ENCODE measurements around the gene CST4.

CST4 gene

GRCh38 chr20:23653400-23653938 lies 35.4 kb downstream of the CST4 start:
- TF ChIP-seq TEAD4 (IDR thresholded peaks at IDR 0.05): no peak
- TF ChIP-seq CEBPB (IDR thresholded peaks at IDR 0.05): no peak
- no peak for TF ChIP-seq RAD21 (IDR thresholded peaks at IDR 0.05; ENCODE audit: low read depth)
- TF ChIP-seq ZBTB7A (IDR thresholded peaks at IDR 0.05; ENCODE audit: low read depth): no peak
- TF ChIP-seq NFIC (IDR thresholded peaks at IDR 0.05): no peak
- TF ChIP-seq REST (IDR thresholded peaks at IDR 0.05; ENCODE audit: low read depth): no peak
- no peak for TF ChIP-seq CREB1 (IDR thresholded peaks at IDR 0.05; ENCODE audit: low read depth)

GRCh38 chr20:23652926-23653325 lies 35.9 kb downstream of the CST4 start:
- TF ChIP-seq FOXM1 (IDR thresholded peaks at IDR 0.05; ENCODE audit: borderline replicate concordance, low read depth) (no peak), YY1 (IDR thresholded peaks at IDR 0.05; ENCODE audit: low read depth) (no peak), USF1 (IDR thresholded peaks at IDR 0.05) (no peak), CREB1 (IDR thresholded peaks at IDR 0.05; ENCODE audit: low read depth) (no peak), REST (IDR thresholded peaks at IDR 0.05; ENCODE audit: low read depth) (no peak), TCF12 (IDR thresholded peaks at IDR 0.05; ENCODE audit: low read depth) (no peak)

- TF ChIP-seq RAD21 (IDR thresholded peaks at IDR 0.05; ENCODE audit: low read depth): no peak
- TF ChIP-seq CREB1 (IDR thresholded peaks at IDR 0.05; ENCODE audit: low read depth): no peak
- TF ChIP-seq USF1 (IDR thresholded peaks at IDR 0.05): no peak
- TF ChIP-seq CEBPB (IDR thresholded peaks at IDR 0.05): no peak
- TF ChIP-seq YY1 (IDR thresholded peaks at IDR 0.05; ENCODE audit: low read depth): no peak
- no peak for TF ChIP-seq NFIC (IDR thresholded peaks at IDR 0.05)
- no peak for TF ChIP-seq TAF1 (IDR thresholded peaks at IDR 0.05; ENCODE audit: low read depth)
- TF ChIP-seq REST (IDR thresholded peaks at IDR 0.05; ENCODE audit: low read depth): no peak
- TF ChIP-seq EP300 (IDR thresholded peaks at IDR 0.05; ENCODE audit: borderline replicate concordance): no peak
- TF ChIP-seq EGR1 (IDR thresholded peaks at IDR 0.05): no peak
- no peak for TF ChIP-seq ZBTB7A (IDR thresholded peaks at IDR 0.05; ENCODE audit: low read depth)
- TF ChIP-seq TCF12 (IDR thresholded peaks at IDR 0.05; ENCODE audit: low read depth): no peak
- TF ChIP-seq TEAD4 (IDR thresholded peaks at IDR 0.05): no peak
- TF ChIP-seq FOXM1 (IDR thresholded peaks at IDR 0.05; ENCODE audit: borderline replicate concordance, low read depth): no peak
- no peak for TF ChIP-seq MAX (IDR thresholded peaks at IDR 0.05)
Observed at GRCh38 chr20:23652371-23652770, 36.5 kb downstream of the CST4 start.

GRCh38 chr20:23651117-23651516 lies 37.7 kb downstream of the CST4 start:
- no peak for TF ChIP-seq TAF1 (IDR thresholded peaks at IDR 0.05; ENCODE audit: low read depth)
- no peak for TF ChIP-seq EGR1 (IDR thresholded peaks at IDR 0.05)
- TF ChIP-seq YY1 (IDR thresholded peaks at IDR 0.05; ENCODE audit: low read depth): no peak
- TF ChIP-seq FOXM1 (IDR thresholded peaks at IDR 0.05; ENCODE audit: borderline replicate concordance, low read depth): no peak

- TF ChIP-seq CEBPB (IDR thresholded peaks at IDR 0.05): no peak
- TF ChIP-seq TAF1 (IDR thresholded peaks at IDR 0.05; ENCODE audit: low read depth): no peak
- TF ChIP-seq TCF12 (IDR thresholded peaks at IDR 0.05; ENCODE audit: low read depth): no peak
- no peak for TF ChIP-seq EGR1 (IDR thresholded peaks at IDR 0.05)
- TF ChIP-seq YY1 (IDR thresholded peaks at IDR 0.05; ENCODE audit: low read depth): no peak
- no peak for TF ChIP-seq USF1 (IDR thresholded peaks at IDR 0.05)
Observed at GRCh38 chr20:23649830-23650417, 38.9 kb downstream of the CST4 start.
